ENCODE results near the gene ARPC1B. TPM values are rescaled to one million over a fixed set of nuclear protein-coding genes. Genes with fewer than 3 reads are reported as not detected.
"Not testable (repeated sequence)": the region's sequence is repeated elsewhere in the genome, so short reads cannot be mapped to it uniquely, and the experiment has no call there.

ARPC1B gene
- polyA plus RNA-seq, 1 of the 3 experiments (the other 2 are of a cell fraction) = 836 TPM

- Histone ChIP-seq H3K4me3 (ENCODE audit: low read depth in 2 of 2, low read length in 1 of 2) (no peak overlapping the region), H3K9ac (no peak overlapping the region), H3K4me2 (no peak overlapping the region), H4K20me1 (ENCODE audit: insufficient read depth) (peaks cover 3% of the 10 kb centered on the region; the same call in 1 of the 2 replicates), H3K9me3 (no peaks in the 10 kb centered on the region), H3K79me2 (ENCODE audit: insufficient read depth) (peaks cover 13% of the 10 kb centered on the region; the same call in 1 of the 2 replicates), H2AFZ (ENCODE audit: low read depth) (no peak overlapping the region), H3K4me1 (ENCODE audit: control insufficient read depth in 1 of 2, insufficient read depth in 2 of 2, low read depth in 1 of 2, low read length in 1 of 2) (no peaks in the 10 kb centered on the region), H3K9me2 (no peaks in the 10 kb centered on the region), H3K27ac (ENCODE audit: low read depth in 2 of 2, low read length in 1 of 2) (no peak overlapping the region), H3K27me3 (ENCODE audit: insufficient read depth) (no peaks in the 10 kb centered on the region), H3F3A (replicated peaks; ENCODE audit: insufficient read depth) (peaks cover 11% of the 10 kb centered on the region), H3K36me3 (replicated peaks in 1 of 2; ENCODE audit: control insufficient read depth in 1 of 2, insufficient read depth in 2 of 2, low read length in 1 of 2) (peaks cover 57 to 93% of the 10 kb centered on the region in 2 experiments)
- TF ChIP-seq CHD2 (IDR thresholded peaks at IDR 0.05; ENCODE audit: low read length, partially characterized antibody) (no peak), JUND (IDR thresholded peaks at IDR 0.05) (no peak), RCOR1 (IDR thresholded peaks at IDR 0.05; ENCODE audit: low read length) (no peak), TAF1 (IDR thresholded peaks at IDR 0.05; ENCODE audit: borderline replicate concordance, low read depth, low read length) (no peak), SIN3A (IDR thresholded peaks at IDR 0.05; ENCODE audit: borderline replicate concordance, low read depth, low read length) (no peak), MEF2A (IDR thresholded peaks at IDR 0.05; ENCODE audit: borderline replicate concordance, low read depth) (no peak), PBX3 (IDR thresholded peaks at IDR 0.05) (no peak), GATA2 (CRISPR knock-in tag; IDR thresholded peaks at IDR 0.05) (no peak), EP300 (IDR thresholded peaks at IDR 0.05; ENCODE audit: borderline replicate concordance in 1 of 2, low read depth in 1 of 2, low read length in 1 of 2) (no peak), MXI1 (IDR thresholded peaks at IDR 0.05; ENCODE audit: low read depth, low read length) (no peak), FOXJ3 (CRISPR knock-in tag; IDR thresholded peaks at IDR 0.05) (no peak), YY1 (IDR thresholded peaks at IDR 0.05; ENCODE audit: low read depth) (no peak), FOSL2 (IDR thresholded peaks at IDR 0.05; ENCODE audit: borderline replicate concordance, low read depth) (no peak), TEAD4 (IDR thresholded peaks at IDR 0.05; ENCODE audit: borderline replicate concordance, insufficient read depth) (no peak), FOXM1 (IDR thresholded peaks at IDR 0.05; ENCODE audit: low read depth) (no peak), MAX (IDR thresholded peaks at IDR 0.05; ENCODE audit: low read depth) (no peak), ELF1 (IDR thresholded peaks at IDR 0.05) (no peak)
- TF ChIP-seq, protein P1, sequence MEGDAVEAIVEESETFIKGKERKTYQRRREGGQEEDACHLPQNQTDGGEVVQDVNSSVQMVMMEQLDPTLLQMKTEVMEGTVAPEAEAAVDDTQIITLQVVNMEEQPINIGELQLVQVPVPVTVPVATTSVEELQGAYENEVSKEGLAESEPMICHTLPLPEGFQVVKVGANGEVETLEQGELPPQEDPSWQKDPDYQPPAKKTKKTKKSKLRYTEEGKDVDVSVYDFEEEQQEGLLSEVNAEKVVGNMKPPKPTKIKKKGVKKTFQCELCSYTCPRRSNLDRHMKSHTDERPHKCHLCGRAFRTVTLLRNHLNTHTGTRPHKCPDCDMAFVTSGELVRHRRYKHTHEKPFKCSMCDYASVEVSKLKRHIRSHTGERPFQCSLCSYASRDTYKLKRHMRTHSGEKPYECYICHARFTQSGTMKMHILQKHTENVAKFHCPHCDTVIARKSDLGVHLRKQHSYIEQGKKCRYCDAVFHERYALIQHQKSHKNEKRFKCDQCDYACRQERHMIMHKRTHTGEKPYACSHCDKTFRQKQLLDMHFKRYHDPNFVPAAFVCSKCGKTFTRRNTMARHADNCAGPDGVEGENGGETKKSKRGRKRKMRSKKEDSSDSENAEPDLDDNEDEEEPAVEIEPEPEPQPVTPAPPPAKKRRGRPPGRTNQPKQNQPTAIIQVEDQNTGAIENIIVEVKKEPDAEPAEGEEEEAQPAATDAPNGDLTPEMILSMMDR (IDR thresholded peaks at IDR 0.05) = no peak
- TF ChIP-seq, protein P2, sequence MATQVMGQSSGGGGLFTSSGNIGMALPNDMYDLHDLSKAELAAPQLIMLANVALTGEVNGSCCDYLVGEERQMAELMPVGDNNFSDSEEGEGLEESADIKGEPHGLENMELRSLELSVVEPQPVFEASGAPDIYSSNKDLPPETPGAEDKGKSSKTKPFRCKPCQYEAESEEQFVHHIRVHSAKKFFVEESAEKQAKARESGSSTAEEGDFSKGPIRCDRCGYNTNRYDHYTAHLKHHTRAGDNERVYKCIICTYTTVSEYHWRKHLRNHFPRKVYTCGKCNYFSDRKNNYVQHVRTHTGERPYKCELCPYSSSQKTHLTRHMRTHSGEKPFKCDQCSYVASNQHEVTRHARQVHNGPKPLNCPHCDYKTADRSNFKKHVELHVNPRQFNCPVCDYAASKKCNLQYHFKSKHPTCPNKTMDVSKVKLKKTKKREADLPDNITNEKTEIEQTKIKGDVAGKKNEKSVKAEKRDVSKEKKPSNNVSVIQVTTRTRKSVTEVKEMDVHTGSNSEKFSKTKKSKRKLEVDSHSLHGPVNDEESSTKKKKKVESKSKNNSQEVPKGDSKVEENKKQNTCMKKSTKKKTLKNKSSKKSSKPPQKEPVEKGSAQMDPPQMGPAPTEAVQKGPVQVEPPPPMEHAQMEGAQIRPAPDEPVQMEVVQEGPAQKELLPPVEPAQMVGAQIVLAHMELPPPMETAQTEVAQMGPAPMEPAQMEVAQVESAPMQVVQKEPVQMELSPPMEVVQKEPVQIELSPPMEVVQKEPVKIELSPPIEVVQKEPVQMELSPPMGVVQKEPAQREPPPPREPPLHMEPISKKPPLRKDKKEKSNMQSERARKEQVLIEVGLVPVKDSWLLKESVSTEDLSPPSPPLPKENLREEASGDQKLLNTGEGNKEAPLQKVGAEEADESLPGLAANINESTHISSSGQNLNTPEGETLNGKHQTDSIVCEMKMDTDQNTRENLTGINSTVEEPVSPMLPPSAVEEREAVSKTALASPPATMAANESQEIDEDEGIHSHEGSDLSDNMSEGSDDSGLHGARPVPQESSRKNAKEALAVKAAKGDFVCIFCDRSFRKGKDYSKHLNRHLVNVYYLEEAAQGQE (IDR thresholded peaks at IDR 0.05; ENCODE audit: low read depth, low read length) = no peak
- TF ChIP-seq, protein P3, sequence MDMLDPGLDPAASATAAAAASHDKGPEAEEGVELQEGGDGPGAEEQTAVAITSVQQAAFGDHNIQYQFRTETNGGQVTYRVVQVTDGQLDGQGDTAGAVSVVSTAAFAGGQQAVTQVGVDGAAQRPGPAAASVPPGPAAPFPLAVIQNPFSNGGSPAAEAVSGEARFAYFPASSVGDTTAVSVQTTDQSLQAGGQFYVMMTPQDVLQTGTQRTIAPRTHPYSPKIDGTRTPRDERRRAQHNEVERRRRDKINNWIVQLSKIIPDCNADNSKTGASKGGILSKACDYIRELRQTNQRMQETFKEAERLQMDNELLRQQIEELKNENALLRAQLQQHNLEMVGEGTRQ (IDR thresholded peaks at IDR 0.05; ENCODE audit: borderline replicate concordance, low read depth, low read length) = no peak
- POLR2A ChIA-PET = no interaction called here
- no peak for DNase-seq
- 98% methylated on average over 12 of the region's 13 CpGs for WGBS (ENCODE audit: low lambda C conversion rate)
- CTCF ChIA-PET = interaction anchor here (0.7 to 2.8 kb wide), 2 partner anchors 58 to 304 kb away, joined by 3 to 7 read pairs; no protein-coding TSS in a partner anchor
These were observed 30.4 kb upstream of the ARPC1B start for GRCh38 chr7:99344061-99344647.

DNA sequence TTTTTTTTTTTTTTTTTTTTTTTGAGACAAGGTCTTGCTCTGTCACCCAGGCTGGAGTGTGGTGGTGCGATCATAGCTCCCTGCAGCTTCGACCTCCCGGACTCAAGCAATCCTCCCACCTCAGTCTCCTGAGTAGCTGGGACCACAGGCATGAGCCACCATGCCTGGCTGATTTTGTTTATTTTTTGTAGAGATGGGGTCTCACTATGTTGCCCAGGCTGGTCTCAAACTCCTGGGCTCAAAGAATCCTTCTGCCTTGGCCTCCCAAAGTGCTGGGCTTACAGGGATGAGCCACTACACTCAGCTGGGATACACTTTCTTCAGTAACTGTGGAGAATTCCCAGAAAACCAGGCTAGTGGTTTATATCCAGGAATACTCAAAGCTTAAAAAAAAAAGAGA, 23.9 kb upstream of the ARPC1B start:
- H3K9me3 ChIP-seq; H2AFZ ChIP-seq (ENCODE audit: low read depth); H3K27me3 ChIP-seq (ENCODE audit: insufficient read depth); H3K4me3 ChIP-seq (ENCODE audit: low read depth in 2 of 2, low read length in 1 of 2); H4K20me1 ChIP-seq (ENCODE audit: insufficient read depth); H3K79me2 ChIP-seq (ENCODE audit: insufficient read depth); DNase-seq; H3K27ac ChIP-seq (ENCODE audit: low read depth in 2 of 2, low read length in 1 of 2); H3K4me2 ChIP-seq; H3K9ac ChIP-seq; H3F3A ChIP-seq (replicated peaks; ENCODE audit: insufficient read depth); H3K4me1 ChIP-seq (ENCODE audit: control insufficient read depth in 1 of 2, insufficient read depth in 2 of 2, low read depth in 1 of 2, low read length in 1 of 2); H3K9me2 ChIP-seq; POLR2A ChIA-PET: not testable (repeated sequence)
- 98% methylated on average over 3 of the region's 3 CpGs for WGBS (ENCODE audit: low lambda C conversion rate)
- peaks cover 44 to 73% of the 10 kb centered on the region in 2 experiments for H3K36me3 ChIP-seq (replicated peaks in 1 of 2; ENCODE audit: control insufficient read depth in 1 of 2, insufficient read depth in 2 of 2, low read length in 1 of 2)
- CTCF ChIA-PET = interaction anchor here (0.9 to 1.5 kb wide), 4 partner anchors 11 to 65 kb away, joined by 3 read pairs; no protein-coding TSS in a partner anchor

Measured in SK-N-SH (cell line).